ENCODE results near the gene SERPIND1.
"Not testable (repeated sequence)": the region's sequence is repeated elsewhere in the genome, so short reads cannot be mapped to it uniquely, and the experiment has no call there.

The SERPIND1 gene

GRCh38 chr22:20822240-20822639 is 48.3 kb downstream of the SERPIND1 start:
- H3K4me3 ChIP-seq (ENCODE audit: low read length): no peak overlapping the region
- TF ChIP-seq CTCF (conservative IDR thresholded peaks at IDR 0.05; ENCODE audit: low read length): no peak
- no peak for DNase-seq (ENCODE audit: low read depth)

- TF ChIP-seq CTCF (conservative IDR thresholded peaks at IDR 0.05; ENCODE audit: low read length): no peak
- DNase-seq (ENCODE audit: low read depth): no peak
- no peak overlapping the region for H3K4me3 ChIP-seq (ENCODE audit: low read length)
Observed at GRCh38 chr22:20823264-20823663, 49.4 kb downstream of the SERPIND1 start.

- H3K4me3 ChIP-seq (ENCODE audit: low read length); DNase-seq (ENCODE audit: low read depth): not testable (repeated sequence)
Observed at GRCh38 chr22:20825216-20825615, 51.3 kb downstream of the SERPIND1 start.

- no peak for TF ChIP-seq CTCF (conservative IDR thresholded peaks at IDR 0.05; ENCODE audit: low read length)
- H3K4me3 ChIP-seq (ENCODE audit: low read length): no peak overlapping the region
- DNase-seq (ENCODE audit: low read depth): no peak
Observed at GRCh38 chr22:20825624-20826023, 51.7 kb downstream of the SERPIND1 start.

- DNase-seq (ENCODE audit: low read depth); H3K4me3 ChIP-seq (ENCODE audit: low read length): not testable (repeated sequence)
Observed at GRCh38 chr22:20826373-20827152, 52.6 kb downstream of the SERPIND1 start.

GRCh38 chr22:20829491-20830134 is 55.7 kb downstream of the SERPIND1 start:
- TF ChIP-seq CTCF (conservative IDR thresholded peaks at IDR 0.05; ENCODE audit: low read length): no peak
- no peak overlapping the region for H3K4me3 ChIP-seq (ENCODE audit: low read length)
- DNase-seq (ENCODE audit: low read depth): no peak

- no peak for TF ChIP-seq CTCF (conservative IDR thresholded peaks at IDR 0.05; ENCODE audit: low read length)
- no peak for DNase-seq (ENCODE audit: low read depth)
- no peak overlapping the region for H3K4me3 ChIP-seq (ENCODE audit: low read length)
Observed at GRCh38 chr22:20833225-20833665, 59.3 kb downstream of the SERPIND1 start.

GRCh38 chr22:20834206-20834605 is 60.3 kb downstream of the SERPIND1 start:
- DNase-seq (ENCODE audit: low read depth): no peak
- no peak for TF ChIP-seq CTCF (conservative IDR thresholded peaks at IDR 0.05; ENCODE audit: low read length)
- H3K4me3 ChIP-seq (ENCODE audit: low read length): no peak overlapping the region

Data from AG10803 (cell line).